ENCODE results near the gene FLAD1.

FLAD1 gene

DNA sequence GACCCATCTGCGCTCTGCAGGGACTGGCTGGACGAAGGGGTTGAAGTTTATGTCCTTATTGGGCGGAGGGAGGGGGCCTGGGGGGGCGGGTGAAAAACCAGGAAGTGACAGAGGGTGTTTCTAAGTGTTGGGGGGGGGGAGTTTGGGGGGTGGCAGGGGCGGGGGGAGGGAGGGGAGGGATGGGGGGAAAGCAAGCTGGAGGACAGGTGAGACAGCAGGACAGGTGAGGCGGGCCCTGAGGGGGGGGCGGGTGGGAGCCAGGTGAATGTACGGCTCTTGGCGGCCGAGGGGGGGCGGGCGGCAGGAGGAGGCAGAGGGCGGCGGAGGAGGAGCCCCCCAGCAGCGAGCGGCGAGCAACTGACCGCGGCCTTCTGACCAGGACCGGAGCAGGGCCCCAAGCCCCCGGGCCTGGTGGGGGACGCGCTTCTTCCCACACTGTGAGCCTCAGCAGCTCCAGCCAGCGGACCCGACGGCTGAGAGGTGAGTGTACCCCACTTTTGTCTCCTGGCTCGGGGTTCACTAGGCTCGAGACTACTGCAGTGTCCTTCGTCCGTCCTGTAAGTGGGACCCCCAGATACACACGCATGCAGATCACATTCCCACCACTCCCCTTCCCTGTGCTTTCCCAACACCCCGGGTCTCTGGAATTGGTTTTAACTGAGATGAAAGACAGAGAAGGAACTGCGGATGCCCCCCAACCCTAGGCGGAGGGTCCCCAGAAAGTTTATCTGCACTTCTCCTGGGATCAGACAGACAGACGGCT is 19.5 kb downstream of the FLAD1 start, which contains the start of gene ZBTB7B:
ZBTB7B (plus strand) TSS at position 339 of the 763 bp plus-strand sequence. CDS start 11,859 bp downstream, outside the sequence.
- no peak for DNase-seq (ENCODE audit: low read depth, low spot score)

DNA sequence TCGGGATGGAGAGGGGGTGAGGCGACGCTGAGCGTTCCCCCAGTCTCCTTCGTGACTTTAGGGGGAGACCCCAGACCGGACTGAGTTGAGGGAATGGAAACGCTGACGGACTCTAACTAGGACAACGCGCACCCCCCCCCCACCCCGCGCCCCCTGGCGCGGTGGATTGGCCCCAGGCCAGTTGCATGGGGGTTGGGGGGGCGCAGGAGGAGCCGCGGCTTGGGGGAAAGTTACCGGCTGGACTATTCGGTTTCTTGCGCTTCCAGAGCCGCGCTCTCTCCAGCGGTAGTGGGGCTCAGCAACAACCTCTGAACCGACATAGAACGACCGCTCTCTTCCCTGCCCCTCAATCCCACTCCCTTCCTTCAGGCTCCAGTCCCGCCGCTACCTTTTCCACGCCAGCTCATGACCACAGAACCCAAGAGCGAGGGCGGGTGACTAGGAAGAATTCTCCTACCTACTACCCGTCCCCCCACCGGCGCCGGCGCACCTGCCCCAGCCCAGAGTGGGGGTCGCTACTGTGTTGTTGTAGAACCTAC is 20.2 kb downstream of the FLAD1 start:
- no peak for DNase-seq (ENCODE audit: low read depth, low spot score)

GRCh38 chr1:155003766-155004351 is 20.7 kb downstream of the FLAD1 start:
- DNase-seq (ENCODE audit: low read depth, low spot score): no peak

- no peak for DNase-seq (ENCODE audit: low read depth, low spot score)
Observed at GRCh38 chr1:155004352-155005075, 21.4 kb downstream of the FLAD1 start.

DNA sequence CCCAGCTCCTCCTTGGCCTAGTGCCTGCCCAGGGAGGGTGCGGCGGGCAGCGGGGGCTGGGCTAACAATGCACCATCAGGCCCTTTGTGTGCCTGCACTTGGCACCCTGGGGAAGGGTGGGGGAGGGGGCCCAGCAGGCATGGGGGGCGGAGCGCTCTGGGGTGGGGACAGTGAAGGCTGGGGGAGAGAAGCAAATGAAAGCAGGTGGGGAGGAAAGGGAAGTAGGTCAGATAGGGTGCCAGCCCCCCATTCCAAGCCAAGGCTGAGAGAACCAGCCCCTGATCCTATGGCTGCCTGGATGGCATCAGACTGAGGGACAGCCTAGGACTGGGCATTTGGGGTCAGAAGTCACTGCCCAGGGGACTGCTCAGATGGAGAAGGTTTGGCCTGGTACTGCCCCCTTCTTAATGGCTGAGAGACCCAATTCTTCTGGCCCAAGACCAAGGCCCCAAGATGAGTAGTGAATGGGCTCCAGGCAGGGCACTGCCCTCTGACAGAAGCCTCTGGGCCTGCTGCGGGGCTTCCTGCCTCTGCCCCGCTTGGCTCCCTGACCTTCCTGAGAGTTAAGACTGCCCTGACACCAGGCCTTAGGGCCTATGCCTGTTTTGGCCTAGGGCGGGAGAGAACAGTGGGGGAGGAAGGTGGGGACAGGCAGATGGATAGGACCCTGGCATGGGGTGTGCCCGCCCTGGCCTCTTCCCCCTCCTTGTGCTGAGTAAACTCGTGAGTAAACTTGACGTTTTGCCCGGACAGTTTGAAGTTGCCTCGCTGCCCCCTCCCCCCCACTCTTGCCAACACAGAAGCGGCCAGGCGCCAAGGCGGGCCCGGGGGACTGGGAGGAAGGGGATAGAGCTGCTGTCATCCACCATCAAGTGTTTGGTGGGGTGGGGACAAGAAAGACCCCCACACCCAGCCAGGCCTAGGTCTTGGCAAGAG is 22.2 kb downstream of the FLAD1 start:
- DNase-seq (ENCODE audit: low read depth, low spot score): no peak

DNA sequence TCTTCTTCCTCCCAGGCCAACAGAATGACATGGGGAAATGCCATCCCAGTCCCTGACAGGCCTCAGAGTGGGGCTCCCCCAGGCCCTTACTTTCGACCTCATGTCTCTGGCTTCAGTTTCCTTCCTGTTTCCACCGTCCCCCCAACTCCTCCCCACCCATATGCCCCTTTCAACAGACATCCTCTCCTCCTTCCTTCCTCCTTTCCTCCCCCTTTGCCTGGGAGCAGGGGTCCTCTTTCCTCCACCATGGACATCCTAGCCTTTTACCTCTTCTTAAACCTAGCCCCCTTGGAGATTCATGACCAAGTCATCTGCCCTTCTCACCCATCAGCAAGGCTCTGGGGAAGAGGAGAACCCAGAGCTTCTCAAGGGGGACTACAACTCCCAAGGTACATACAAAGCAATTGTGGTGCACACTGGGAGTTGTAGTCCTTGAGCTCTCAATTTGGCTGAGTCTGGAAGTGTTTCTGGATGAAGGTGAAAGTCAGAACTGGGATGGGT is 23.5 kb downstream of the FLAD1 start:
- DNase-seq (ENCODE audit: low read depth, low spot score): no peak

DNA sequence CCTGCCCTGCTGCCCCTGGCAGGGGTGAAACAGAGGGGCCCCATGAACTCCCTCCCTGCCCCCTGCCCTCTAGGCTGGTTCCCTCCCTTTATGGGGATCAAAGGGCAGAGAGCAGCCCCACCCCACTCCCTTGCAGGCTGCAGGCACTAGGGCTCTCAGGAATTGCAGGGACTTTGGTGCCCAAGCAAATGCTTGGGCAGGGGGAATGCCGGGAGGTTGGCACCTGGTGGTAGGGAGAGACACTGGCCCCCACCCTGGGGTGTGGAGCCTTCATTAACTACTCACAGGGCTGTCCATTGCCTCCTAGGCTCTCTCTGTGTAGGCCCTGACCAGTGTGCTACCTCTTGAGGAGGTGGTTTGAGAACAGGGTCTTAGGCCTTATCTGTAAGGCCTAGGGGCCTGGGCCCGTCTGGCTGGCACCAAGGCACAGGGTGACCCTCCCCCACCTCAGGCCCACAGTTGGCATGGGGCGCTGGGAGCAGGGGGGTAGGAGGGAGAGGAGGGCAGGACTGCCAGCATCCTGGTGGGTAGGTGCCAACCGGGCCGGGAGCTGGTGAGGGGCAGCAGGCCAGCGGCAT is 24.2 kb downstream of the FLAD1 start:
- no peak for DNase-seq (ENCODE audit: low read depth, low spot score)

DNA sequence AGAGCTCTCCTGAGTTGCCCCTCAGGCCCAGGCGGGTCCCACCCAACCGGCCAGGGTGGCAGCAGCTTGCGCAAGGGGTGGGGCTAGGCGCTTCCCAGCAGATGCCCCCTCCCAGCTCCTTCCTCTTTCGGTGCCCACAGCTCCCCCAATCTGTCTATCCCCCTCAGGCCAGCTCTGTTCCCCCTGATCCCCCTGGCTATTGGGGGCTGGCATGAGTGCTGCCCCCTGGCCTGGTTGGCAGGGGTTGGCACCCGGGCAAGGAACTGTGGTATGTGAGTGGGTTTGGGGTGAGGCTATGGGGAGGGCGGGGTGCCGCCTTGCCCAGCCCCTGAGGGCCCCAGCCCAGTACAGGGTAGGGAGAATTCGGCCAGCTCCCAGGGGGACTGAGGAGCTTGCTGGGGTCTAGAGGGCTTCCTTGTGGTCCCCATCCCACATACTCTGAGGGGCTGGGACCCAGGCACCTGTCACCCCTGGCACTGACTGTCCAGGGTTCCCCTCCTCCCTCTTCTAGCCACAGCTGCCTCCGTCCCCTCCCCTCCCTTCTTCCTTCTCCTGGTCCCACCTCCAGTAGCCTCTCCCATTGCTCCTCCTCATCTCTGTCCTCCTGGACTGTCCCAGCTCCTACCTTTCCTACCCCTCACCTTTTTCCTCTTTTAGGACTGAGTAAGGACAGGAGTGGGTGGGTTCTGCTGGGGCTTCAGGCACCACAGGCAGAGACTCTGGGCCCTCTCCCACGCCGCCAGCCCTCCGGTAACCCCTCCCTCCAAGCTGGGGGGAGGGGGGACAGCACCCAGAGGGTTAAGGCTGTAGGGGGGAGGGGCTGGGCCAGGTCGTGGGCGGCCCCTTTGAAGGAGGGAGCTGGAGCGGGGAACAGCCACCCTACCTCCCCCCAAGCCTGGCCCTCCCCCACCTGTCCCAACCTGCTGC is 25.1 kb downstream of the FLAD1 start:
- no peak for DNase-seq (ENCODE audit: low read depth, low spot score)

- no peak for DNase-seq (ENCODE audit: low read depth, low spot score)
Observed at GRCh38 chr1:155009221-155009711, 26.1 kb downstream of the FLAD1 start.

DNA sequence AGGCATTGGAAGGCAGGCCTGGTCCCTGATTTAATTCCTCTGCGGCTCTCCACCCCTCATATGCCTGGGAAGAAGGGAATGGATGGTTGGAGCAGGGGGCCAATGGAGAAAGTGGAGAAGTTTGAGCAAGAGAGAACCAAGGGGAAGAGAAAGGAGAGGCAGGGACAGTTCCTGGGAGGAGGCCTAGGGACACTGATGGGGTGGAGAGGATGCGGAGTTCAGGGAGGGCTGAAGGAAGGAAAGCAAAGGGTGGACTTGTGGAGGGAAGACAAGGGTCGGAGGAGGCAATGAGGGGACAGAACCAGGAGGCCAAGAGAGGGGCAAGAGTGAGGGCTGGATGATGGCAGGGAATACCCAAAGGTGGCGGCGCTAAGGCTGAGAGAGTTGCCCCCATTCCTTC is 26.6 kb downstream of the FLAD1 start:
- no peak for DNase-seq (ENCODE audit: low read depth, low spot score)

DNA sequence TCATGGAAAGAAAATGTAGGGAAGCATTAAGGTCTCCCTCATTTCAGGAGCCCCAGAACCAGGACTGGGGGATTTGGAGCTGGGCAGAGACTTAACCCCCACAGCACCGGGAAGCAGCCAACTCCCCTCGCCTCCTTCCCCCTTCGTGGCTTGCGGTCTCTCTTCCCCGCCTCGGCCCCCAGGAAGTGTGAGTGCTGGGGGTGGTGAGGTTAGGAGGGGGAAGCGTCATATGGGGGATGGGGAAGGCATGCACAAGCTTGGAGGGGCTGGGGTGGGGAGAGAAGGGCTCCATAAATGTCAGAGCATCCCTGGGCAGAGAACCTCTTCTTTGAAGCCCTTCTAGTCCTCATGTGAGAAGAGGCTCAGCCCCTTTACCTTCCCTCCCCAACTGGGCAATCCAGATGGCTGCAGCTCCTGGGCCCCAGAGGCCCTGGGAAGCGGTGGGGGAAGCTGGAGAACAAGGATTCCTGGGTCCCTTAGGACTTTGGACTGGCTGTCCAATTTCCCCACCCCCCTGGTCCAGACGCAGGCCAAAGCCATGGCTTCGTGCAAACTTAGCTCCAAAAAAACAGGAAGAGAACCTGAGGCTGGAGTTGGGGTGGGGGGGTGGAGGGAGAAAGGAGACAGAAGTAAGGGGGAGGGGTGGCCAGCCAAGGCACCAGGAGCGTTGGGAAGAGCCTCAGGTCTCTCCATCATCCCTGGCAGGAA is 27.2 kb downstream of the FLAD1 start:
- no peak for DNase-seq (ENCODE audit: low read depth, low spot score)

DNA sequence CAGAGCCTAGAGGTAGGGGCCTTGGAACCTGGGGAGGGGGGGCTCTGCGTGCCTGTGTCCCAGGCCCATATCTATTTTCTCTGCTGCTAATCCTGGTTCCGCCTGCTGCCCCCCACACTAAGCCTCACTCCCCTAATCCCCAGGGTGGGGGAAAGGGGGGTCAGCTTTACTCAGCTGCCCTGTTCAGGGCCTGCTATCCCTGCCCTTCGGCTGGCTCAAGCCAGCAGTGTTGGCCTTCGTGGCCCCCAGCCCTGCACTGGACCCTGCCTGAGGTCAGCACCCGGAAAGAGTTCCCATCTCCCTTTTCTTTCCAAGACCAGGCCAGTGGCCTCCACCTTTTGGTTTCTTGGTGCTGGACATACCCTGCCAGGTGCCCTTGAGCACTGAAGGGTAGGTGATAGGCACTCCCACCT is 27.9 kb downstream of the FLAD1 start:
- DNase-seq (ENCODE audit: low read depth, low spot score): no peak

- no peak for DNase-seq (ENCODE audit: low read depth, low spot score)
Observed at GRCh38 chr1:155011437-155012025, 28.4 kb downstream of the FLAD1 start.

DNA sequence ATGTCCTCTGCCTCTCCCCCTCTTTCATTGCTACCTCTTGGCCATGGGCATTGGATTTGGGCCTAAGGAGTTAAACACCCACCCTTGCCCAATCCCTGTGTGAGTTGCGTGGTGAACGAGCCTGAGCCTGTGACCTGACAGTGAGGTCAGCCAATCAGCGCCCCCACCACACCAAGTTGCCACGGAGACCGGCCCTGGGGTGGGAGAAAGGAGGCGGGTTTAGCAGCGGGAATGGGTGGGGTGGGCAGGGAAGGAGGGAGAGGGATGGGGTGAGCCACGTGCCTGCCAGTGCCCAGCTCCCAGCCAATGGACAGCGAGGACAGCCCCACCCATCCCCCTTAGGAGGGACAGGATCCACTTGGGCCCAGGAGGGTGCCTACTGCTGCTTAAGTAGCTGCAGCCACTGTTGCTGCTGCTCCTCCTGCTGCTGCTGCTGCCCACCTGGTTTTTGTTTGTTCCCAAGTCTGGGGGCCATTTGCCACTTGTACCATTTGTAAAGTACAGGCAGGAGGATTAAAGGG is 28.9 kb downstream of the FLAD1 start:
- no peak for DNase-seq (ENCODE audit: low read depth, low spot score)

GRCh38 chr1:155012776-155013602 is 29.8 kb downstream of the FLAD1 start:
- no peak for DNase-seq (ENCODE audit: low read depth, low spot score)

- no peak for DNase-seq (ENCODE audit: low read depth, low spot score)
Observed at GRCh38 chr1:155013632-155014031, 30.5 kb downstream of the FLAD1 start.

All from iPS DF 19.7 (cell line).